ENCODE results near the gene PRKAR1A. TPM values are rescaled to one million over a fixed set of nuclear protein-coding genes. Genes with fewer than 3 reads are reported as not detected.

The PRKAR1A gene
- total RNA-seq, 2 donors from 2014 or later: 534 to 672 TPM

DNA sequence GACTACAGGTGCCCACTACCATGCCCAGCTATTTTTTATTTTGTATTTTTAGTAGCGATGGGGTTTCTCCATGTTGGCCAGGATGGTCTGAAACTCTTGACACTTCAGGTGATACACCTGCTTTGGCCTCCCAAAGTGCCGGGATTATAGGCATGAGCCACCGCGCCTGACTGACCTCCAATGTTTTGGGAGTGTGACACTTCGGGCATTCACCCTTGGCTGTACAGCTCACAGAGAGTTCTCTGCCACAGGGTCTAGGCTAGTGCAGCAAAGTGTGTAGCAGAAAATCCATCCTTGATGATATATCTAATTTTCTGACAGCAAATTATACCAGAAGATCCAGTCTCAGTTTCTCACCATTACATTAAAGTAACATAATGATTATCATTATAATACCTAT is 74.8 kb downstream of the PRKAR1A start:
- Histone ChIP-seq H3K4me3 (no peak overlapping the region), H3K27ac (no peak overlapping the region), H3K4me1 (no peaks in the 10 kb centered on the region), H3K27me3 (no peaks in the 10 kb centered on the region), H3K9me3 (no peaks in the 10 kb centered on the region), H3K36me3 (no peaks in the 10 kb centered on the region)
- DNase-seq (ENCODE audit: low spot score): no peak
- TF ChIP-seq, protein P1, sequence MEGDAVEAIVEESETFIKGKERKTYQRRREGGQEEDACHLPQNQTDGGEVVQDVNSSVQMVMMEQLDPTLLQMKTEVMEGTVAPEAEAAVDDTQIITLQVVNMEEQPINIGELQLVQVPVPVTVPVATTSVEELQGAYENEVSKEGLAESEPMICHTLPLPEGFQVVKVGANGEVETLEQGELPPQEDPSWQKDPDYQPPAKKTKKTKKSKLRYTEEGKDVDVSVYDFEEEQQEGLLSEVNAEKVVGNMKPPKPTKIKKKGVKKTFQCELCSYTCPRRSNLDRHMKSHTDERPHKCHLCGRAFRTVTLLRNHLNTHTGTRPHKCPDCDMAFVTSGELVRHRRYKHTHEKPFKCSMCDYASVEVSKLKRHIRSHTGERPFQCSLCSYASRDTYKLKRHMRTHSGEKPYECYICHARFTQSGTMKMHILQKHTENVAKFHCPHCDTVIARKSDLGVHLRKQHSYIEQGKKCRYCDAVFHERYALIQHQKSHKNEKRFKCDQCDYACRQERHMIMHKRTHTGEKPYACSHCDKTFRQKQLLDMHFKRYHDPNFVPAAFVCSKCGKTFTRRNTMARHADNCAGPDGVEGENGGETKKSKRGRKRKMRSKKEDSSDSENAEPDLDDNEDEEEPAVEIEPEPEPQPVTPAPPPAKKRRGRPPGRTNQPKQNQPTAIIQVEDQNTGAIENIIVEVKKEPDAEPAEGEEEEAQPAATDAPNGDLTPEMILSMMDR (IDR thresholded peaks at IDR 0.05): no peak

DNA sequence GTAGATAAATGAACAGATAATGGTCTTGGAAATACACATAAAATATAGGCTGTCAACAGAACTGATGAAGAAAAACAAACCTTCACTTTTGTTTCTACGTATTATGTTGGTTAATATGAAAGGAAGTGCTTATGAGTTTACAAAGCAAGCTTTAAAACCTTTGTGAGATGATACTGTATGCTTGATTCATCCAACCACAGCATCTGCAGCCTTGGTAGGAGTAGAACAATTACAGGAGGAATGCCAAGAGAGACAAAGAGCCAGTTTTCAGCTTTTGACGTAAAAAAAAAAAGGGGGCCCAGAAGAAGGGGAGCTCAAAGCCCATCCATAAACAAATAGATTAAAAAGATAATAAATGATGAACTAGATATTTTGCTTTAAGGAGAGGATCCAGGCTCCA is 75.6 kb downstream of the PRKAR1A start:
- Histone ChIP-seq H3K4me1 (peaks cover 0 to 2% of the 10 kb centered on the region in 2 donors), H3K27ac (no peak overlapping the region), H3K27me3 (no peaks in the 10 kb centered on the region), H3K36me3 (no peaks in the 10 kb centered on the region), H3K4me3 (no peak overlapping the region), H3K9me3 (no peaks in the 10 kb centered on the region)
- no peak for DNase-seq (ENCODE audit: low spot score)
- TF ChIP-seq, protein P1 (IDR thresholded peaks at IDR 0.05): no peak

DNA sequence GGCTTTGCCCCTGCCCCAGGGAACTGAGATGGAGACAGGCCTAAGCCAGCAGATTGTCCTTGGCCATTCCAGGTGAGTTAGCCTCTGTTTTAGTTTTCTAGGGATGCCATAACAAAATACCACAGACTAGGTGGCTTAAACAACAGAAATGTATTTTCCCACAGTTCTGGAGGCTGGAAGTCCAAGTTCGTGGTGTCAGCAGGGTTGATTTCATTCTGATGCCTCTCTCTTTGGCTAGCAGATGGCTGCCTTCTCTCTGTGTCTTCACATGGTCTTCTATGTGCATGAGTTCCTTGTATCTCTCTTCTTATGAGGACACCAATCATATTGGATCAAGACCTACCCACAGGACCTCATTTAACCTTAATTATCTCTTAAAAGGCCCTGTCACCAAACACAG is 76.1 kb downstream of the PRKAR1A start:
- Histone ChIP-seq H3K9me3 (no peaks in the 10 kb centered on the region), H3K36me3 (no peaks in the 10 kb centered on the region), H3K27me3 (no peaks in the 10 kb centered on the region), H3K27ac (no peak overlapping the region), H3K4me3 (no peak overlapping the region), H3K4me1 (peaks cover 0 to 6% of the 10 kb centered on the region in 2 donors)
- TF ChIP-seq, protein P1 (IDR thresholded peaks at IDR 0.05): no peak
- no peak for DNase-seq (ENCODE audit: low spot score)

DNA sequence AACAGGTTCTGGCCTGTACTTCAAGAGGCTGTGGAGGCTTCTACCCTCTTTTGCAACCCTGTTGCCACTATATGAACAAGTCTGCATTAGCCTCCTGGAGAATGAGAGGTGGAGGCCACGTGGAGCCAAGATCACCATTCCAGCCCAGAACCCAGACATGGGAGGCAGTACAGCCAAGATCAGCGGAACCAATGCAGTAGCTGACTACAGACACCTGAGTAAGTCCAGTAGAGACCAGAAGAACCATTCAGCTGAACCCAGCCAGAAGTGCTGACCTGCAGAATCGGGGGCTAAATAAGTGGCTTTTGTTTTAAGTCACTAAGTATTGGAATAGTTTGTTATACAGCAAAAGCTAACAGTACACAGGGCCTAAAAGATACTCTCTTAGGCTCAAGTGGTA is 76.9 kb downstream of the PRKAR1A start:
- H3K36me3 ChIP-seq: no peaks in the 10 kb centered on the region
- H3K27ac ChIP-seq: no peak overlapping the region
- DNase-seq (ENCODE audit: low spot score): no peak
- peaks cover 0 to 6% of the 10 kb centered on the region in 2 donors for H3K4me1 ChIP-seq
- TF ChIP-seq, protein P1 (IDR thresholded peaks at IDR 0.05): no peak
- H3K9me3 ChIP-seq: no peaks in the 10 kb centered on the region
- no peak overlapping the region for H3K4me3 ChIP-seq
- H3K27me3 ChIP-seq: no peaks in the 10 kb centered on the region

DNA sequence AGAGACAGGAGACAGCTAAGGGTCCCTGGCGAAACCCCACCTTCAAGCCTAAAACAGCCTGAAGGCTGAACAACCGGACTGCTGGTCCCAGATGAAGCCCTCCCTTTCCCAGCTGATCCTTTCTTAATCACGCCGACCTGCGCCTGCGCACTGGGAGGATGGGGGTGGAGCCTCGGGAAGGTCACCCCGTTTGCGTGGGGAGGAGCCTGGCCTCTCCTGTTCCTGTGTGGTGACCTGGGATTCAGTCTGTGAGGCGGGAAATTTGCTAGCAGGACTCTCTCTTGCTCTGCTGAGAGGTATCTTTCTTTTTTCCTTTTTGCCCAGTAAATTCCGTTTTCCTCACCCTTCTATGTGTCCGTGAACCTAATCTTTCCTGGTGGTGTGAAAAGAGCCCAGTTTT is 79.4 kb downstream of the PRKAR1A start:
- DNase-seq (ENCODE audit: low spot score): no peak
- peaks cover 0 to 11% of the 10 kb centered on the region in 2 donors for H3K4me1 ChIP-seq
- H3K27me3 ChIP-seq: no peaks in the 10 kb centered on the region
- TF ChIP-seq, protein P1 (IDR thresholded peaks at IDR 0.05): no peak
- no peak overlapping the region for H3K4me3 ChIP-seq
- no peak overlapping the region for H3K27ac ChIP-seq
- H3K36me3 ChIP-seq: no peaks in the 10 kb centered on the region
- no peaks in the 10 kb centered on the region for H3K9me3 ChIP-seq

DNA sequence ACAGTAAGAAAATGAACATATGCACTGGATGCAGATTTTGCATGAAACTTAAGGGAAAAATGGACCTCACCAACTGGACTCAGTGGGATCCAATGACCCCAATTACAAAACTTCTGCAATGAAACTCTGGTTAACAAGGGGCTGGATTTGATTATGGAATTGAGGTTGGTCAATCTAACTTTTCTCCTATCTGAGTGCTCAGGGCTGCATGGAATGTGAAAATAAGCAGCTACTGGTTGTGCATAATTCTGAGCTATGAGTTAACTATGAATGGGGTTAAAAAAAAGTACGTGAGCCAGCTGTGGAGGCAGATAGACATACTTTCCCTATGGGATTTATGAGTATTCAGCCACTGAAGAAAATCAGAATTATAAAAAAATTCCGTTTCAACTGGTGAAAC is 79.8 kb downstream of the PRKAR1A start:
- TF ChIP-seq, protein P1 (IDR thresholded peaks at IDR 0.05): no peak
- H3K9me3 ChIP-seq: no peaks in the 10 kb centered on the region
- H3K4me3 ChIP-seq: no peak overlapping the region
- DNase-seq (ENCODE audit: low spot score): no peak
- H3K36me3 ChIP-seq: no peaks in the 10 kb centered on the region
- peaks cover 0 to 14% of the 10 kb centered on the region in 2 donors for H3K4me1 ChIP-seq
- H3K27me3 ChIP-seq: no peaks in the 10 kb centered on the region
- no peak overlapping the region for H3K27ac ChIP-seq
